ENCODE measurements around the gene PRKN. TPM values are rescaled to one million over a fixed set of nuclear protein-coding genes. Genes with fewer than 3 reads are reported as not detected.

The PRKN gene
- total and polyA plus RNA-seq, 2 experiments from 2014 or later: 1.2 to 2.3 TPM

- Histone ChIP-seq H3K9ac (no peak overlapping the region), H3K9me3 (ENCODE audit: low read depth) (no peaks in the 10 kb centered on the region), H2AFZ (no peak overlapping the region), H3K4me1 (ENCODE audit: insufficient read depth) (no peaks in the 10 kb centered on the region), H4K20me1 (ENCODE audit: insufficient read depth) (no peaks in the 10 kb centered on the region), H3K9me2 (ENCODE audit: insufficient read depth) (no peaks in the 10 kb centered on the region), H3K27me3 (replicated peaks; ENCODE audit: insufficient read depth) (no peaks in the 10 kb centered on the region), H3K79me2 (ENCODE audit: insufficient read depth) (no peaks in the 10 kb centered on the region), H3K4me2 (ENCODE audit: unreplicated experiment) (no peak overlapping the region), H3K4me3 (no peak overlapping the region), H3K27ac (no peak overlapping the region), H3K36me3 (ENCODE audit: low read depth) (no peaks in the 10 kb centered on the region), H3F3A (ENCODE audit: insufficient read depth) (no peaks in the 10 kb centered on the region)
- TF ChIP-seq EZH2phosphoT487 (IDR thresholded peaks at IDR 0.05; ENCODE audit: insufficient read depth, low read depth): no peak
- TF ChIP-seq EZH2 (IDR thresholded peaks at IDR 0.05; ENCODE audit: insufficient read depth, poor library complexity, severe bottlenecking): no peak
- in situ Hi-C loops (cut with MboI): no loop called here
- DNase-seq: no peak
- 85% methylated on average over 1 of the region's 1 CpG for WGBS, 2 experiments (ENCODE audit: low coverage in 1 of 2, low lambda C conversion rate in 2 of 2, missing lambda C conversion rate in 2 of 2)
Measured at GRCh38 chr6:161602359-161602758, 1125.2 kb downstream of the PRKN start.

DNA sequence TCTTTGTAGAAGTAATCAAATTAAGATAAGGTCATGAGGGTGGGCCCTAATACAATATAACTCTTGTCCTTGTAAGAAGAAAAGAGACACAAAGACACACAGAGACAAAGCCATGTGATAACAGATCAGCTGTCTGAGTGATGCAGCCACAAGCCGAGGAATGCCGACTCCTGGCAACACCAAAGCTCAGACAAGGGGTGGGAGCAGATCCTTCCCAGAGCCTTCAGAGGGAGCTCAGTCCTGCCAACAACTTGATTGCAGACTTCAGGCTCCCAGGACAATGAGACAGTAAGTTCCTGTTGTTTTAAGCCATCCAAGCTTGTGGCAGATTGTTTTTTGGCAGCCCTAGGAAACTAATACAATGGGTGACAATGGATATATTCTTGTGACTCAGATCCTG is 1128.7 kb downstream of the PRKN start:
- no peak for DNase-seq
- 87 to 97% methylated on average over 2 of the region's 2 CpGs for WGBS, 2 experiments (ENCODE audit: low coverage in 1 of 2, low lambda C conversion rate in 2 of 2, missing lambda C conversion rate in 2 of 2)
- Histone ChIP-seq H3K9me2 (ENCODE audit: insufficient read depth) (no peaks in the 10 kb centered on the region), H3K4me1 (ENCODE audit: insufficient read depth) (no peaks in the 10 kb centered on the region), H3K36me3 (ENCODE audit: low read depth) (no peaks in the 10 kb centered on the region), H3K9me3 (ENCODE audit: low read depth) (no peaks in the 10 kb centered on the region), H3K27me3 (replicated peaks; ENCODE audit: insufficient read depth) (no peaks in the 10 kb centered on the region), H2AFZ (no peak overlapping the region), H3K79me2 (ENCODE audit: insufficient read depth) (no peaks in the 10 kb centered on the region), H4K20me1 (ENCODE audit: insufficient read depth) (no peaks in the 10 kb centered on the region), H3K27ac (no peak overlapping the region), H3K4me2 (ENCODE audit: unreplicated experiment) (no peak overlapping the region), H3F3A (ENCODE audit: insufficient read depth) (no peaks in the 10 kb centered on the region), H3K9ac (no peak overlapping the region), H3K4me3 (no peak overlapping the region)
- in situ Hi-C loops (cut with MboI): no loop called here
- TF ChIP-seq EZH2phosphoT487 (IDR thresholded peaks at IDR 0.05; ENCODE audit: insufficient read depth, low read depth): no peak

- H3K4me1 ChIP-seq (ENCODE audit: insufficient read depth): no peaks in the 10 kb centered on the region
- H2AFZ ChIP-seq: no peak overlapping the region
- DNase-seq: no peak
- TF ChIP-seq EZH2phosphoT487 (IDR thresholded peaks at IDR 0.05; ENCODE audit: insufficient read depth, low read depth): no peak
- no peak for TF ChIP-seq EZH2 (IDR thresholded peaks at IDR 0.05; ENCODE audit: insufficient read depth, poor library complexity, severe bottlenecking)
- H3K27ac ChIP-seq: no peak overlapping the region
- H3K4me3 ChIP-seq: no peak overlapping the region
- H3K36me3 ChIP-seq (ENCODE audit: low read depth): no peaks in the 10 kb centered on the region
- in situ Hi-C loops (cut with MboI): no loop called here
- no peaks in the 10 kb centered on the region for H3K79me2 ChIP-seq (ENCODE audit: insufficient read depth)
- no peaks in the 10 kb centered on the region for H4K20me1 ChIP-seq (ENCODE audit: insufficient read depth)
- no peaks in the 10 kb centered on the region for H3K9me3 ChIP-seq (ENCODE audit: low read depth)
- H3K9ac ChIP-seq: no peak overlapping the region
- H3K9me2 ChIP-seq (ENCODE audit: insufficient read depth): no peaks in the 10 kb centered on the region
- H3F3A ChIP-seq (ENCODE audit: insufficient read depth): no peaks in the 10 kb centered on the region
- no peaks in the 10 kb centered on the region for H3K27me3 ChIP-seq (replicated peaks; ENCODE audit: insufficient read depth)
- no peak overlapping the region for H3K4me2 ChIP-seq (ENCODE audit: unreplicated experiment)
- whole genome bisulfite sequencing, 2 experiments (ENCODE audit: low coverage in 1 of 2, low lambda C conversion rate in 2 of 2, missing lambda C conversion rate in 2 of 2): 60 to 68% methylated on average over 7 of the region's 7 CpGs
Measured at GRCh38 chr6:161596807-161597520, 1130.6 kb downstream of the PRKN start.

DNA sequence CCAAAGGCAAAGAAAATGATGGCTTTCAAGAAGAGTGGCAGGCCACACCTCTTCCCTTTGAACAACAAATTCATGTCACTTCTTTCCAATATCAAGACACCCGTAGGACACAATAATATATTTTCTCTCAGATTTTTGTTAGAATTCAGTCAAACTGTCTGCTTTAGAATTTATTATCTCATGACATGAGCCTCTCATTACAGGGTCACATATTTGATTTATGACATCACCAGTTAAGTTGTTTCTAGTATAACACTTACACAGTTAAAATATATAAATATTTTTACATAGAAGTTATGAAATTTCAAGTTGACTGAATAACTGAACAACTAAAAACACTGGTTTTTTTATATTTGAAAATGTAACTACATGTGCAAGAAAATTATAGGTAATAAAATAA is 1133.2 kb downstream of the PRKN start:
- Histone ChIP-seq H3K36me3 (ENCODE audit: low read depth) (no peaks in the 10 kb centered on the region), H3K9ac (no peak overlapping the region), H3F3A (ENCODE audit: insufficient read depth) (no peaks in the 10 kb centered on the region), H3K4me2 (ENCODE audit: unreplicated experiment) (no peak overlapping the region), H4K20me1 (ENCODE audit: insufficient read depth) (no peaks in the 10 kb centered on the region), H3K4me3 (no peak overlapping the region), H3K79me2 (ENCODE audit: insufficient read depth) (no peaks in the 10 kb centered on the region), H3K27ac (no peak overlapping the region), H3K9me2 (ENCODE audit: insufficient read depth) (no peaks in the 10 kb centered on the region), H3K9me3 (ENCODE audit: low read depth) (no peaks in the 10 kb centered on the region), H3K27me3 (replicated peaks; ENCODE audit: insufficient read depth) (no peaks in the 10 kb centered on the region), H2AFZ (no peak overlapping the region), H3K4me1 (ENCODE audit: insufficient read depth) (no peaks in the 10 kb centered on the region)
- WGBS, 2 experiments (ENCODE audit: low coverage in 1 of 2, low lambda C conversion rate in 2 of 2, missing lambda C conversion rate in 2 of 2): 62 to 72% methylated on average over 1 of the region's 1 CpG
- in situ Hi-C loops (cut with MboI): no loop called here
- no peak for DNase-seq
- TF ChIP-seq EZH2phosphoT487 (IDR thresholded peaks at IDR 0.05; ENCODE audit: insufficient read depth, low read depth): no peak
- no peak for TF ChIP-seq EZH2 (IDR thresholded peaks at IDR 0.05; ENCODE audit: insufficient read depth, poor library complexity, severe bottlenecking)
